ENCODE measurements around the gene PHF12. TPM values are rescaled to one million over a fixed set of nuclear protein-coding genes. Genes with fewer than 3 reads are reported as not detected.
A peak's percentile ranks its signal among the peaks of the same experiment; 100 is the strongest.

Gene PHF12
- total RNA-seq, 4 donors from 2014 or later = 27.8 to 44.5 (median 36.7) TPM

DNA sequence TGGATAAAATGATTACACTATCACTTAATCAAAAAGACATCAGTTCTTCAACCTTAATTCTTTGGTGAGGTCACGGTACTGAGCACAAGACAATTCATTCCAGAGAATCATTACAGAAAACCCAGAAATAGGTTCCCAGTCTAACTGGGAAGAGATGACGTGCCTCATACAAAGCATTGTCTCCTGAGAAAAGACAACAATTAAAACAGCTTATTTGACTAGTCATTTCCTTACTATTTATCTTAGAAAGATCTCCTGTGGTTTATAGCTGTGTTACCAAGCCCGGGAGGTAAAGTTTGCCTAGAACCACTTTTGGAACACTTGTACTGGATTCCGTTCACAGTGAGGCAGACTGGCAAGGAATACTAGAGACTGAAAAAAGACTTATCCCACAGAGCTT is 5.1 kb downstream of the PHF12 start:
- WGBS = 25% methylated on average over 4 of the region's 4 CpGs
- Histone ChIP-seq H3K9me3 (no peaks in the 10 kb centered on the region), H3K4me1 (peaks cover 59 to 83% (median 64%) of the 10 kb centered on the region in 4 donors), H3K36me3 (peaks cover 0 to 6% (median 3%) of the 10 kb centered on the region in 4 donors), H3K4me3 (peak overlapping the region in 1 of 4 donors; percentile 14), H3K27me3 (no peaks in the 10 kb centered on the region), H3K27ac (replicated peaks in 1 of 4) (peak overlapping the region; percentile 93 to 99 (median 96))
- no peak for TF ChIP-seq EP300 (IDR thresholded peaks at IDR 0.05)
- TF ChIP-seq POLR2A (IDR thresholded peaks at IDR 0.05; ENCODE audit: low read depth) = no peak
- no peak for TF ChIP-seq POLR2AphosphoS5 (IDR thresholded peaks at IDR 0.05)
- TF ChIP-seq, protein P1, sequence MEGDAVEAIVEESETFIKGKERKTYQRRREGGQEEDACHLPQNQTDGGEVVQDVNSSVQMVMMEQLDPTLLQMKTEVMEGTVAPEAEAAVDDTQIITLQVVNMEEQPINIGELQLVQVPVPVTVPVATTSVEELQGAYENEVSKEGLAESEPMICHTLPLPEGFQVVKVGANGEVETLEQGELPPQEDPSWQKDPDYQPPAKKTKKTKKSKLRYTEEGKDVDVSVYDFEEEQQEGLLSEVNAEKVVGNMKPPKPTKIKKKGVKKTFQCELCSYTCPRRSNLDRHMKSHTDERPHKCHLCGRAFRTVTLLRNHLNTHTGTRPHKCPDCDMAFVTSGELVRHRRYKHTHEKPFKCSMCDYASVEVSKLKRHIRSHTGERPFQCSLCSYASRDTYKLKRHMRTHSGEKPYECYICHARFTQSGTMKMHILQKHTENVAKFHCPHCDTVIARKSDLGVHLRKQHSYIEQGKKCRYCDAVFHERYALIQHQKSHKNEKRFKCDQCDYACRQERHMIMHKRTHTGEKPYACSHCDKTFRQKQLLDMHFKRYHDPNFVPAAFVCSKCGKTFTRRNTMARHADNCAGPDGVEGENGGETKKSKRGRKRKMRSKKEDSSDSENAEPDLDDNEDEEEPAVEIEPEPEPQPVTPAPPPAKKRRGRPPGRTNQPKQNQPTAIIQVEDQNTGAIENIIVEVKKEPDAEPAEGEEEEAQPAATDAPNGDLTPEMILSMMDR (IDR thresholded peaks at IDR 0.05) = no peak
- intact Hi-C loops (cut with DNase I) = loop anchor here (5.0 to 10.0 kb wide), 2 partner anchors 34 to 51 kb away; partner anchors contain the start of gene FLOT2
- DNase-seq (ENCODE audit: extremely low spot score) = no peak

- Histone ChIP-seq H3K9me3 (no peaks in the 10 kb centered on the region), H3K27ac (replicated peaks in 1 of 4) (peak overlapping the region; percentile 93 to 99 (median 96)), H3K4me3 (peak overlapping the region in 1 of 4 donors; percentile 13), H3K4me1 (peaks cover 70 to 89% (median 74%) of the 10 kb centered on the region in 4 donors), H3K36me3 (peaks cover 0 to 6% (median 3%) of the 10 kb centered on the region in 4 donors), H3K27me3 (no peaks in the 10 kb centered on the region)
- intact Hi-C loops (cut with DNase I) = loop anchor here (5.0 to 10.0 kb wide), 2 partner anchors 33 to 50 kb away; partner anchors contain the start of gene FLOT2
- WGBS = 21% methylated on average over 8 of the region's 8 CpGs
- no peak for DNase-seq (ENCODE audit: extremely low spot score)
- no peak for TF ChIP-seq EP300 (IDR thresholded peaks at IDR 0.05)
- no peak for TF ChIP-seq POLR2A (IDR thresholded peaks at IDR 0.05; ENCODE audit: low read depth)
- TF ChIP-seq, protein P1 (IDR thresholded peaks at IDR 0.05) = no peak
- TF ChIP-seq POLR2AphosphoS5 (IDR thresholded peaks at IDR 0.05) = no peak
These were observed 6.2 kb downstream of the PHF12 start for GRCh38 chr17:28944862-28945741.

- no peak for DNase-seq (ENCODE audit: extremely low spot score)
- intact Hi-C loops (cut with DNase I) = loop anchor here (10.0 kb wide), 1 partner anchor 50 kb away; the partner anchor contains the start of gene FLOT2
- peaks cover 0 to 6% (median 3%) of the 10 kb centered on the region in 4 donors for H3K36me3 ChIP-seq
- no peaks in the 10 kb centered on the region for H3K9me3 ChIP-seq
- H3K27me3 ChIP-seq = no peaks in the 10 kb centered on the region
- H3K27ac ChIP-seq (replicated peaks in 1 of 4) = peak overlapping the region in 3 of 4 donors; percentile 93 to 99 (median 97)
- 76% methylated on average over 4 of the region's 4 CpGs for WGBS
- H3K4me1 ChIP-seq = peaks cover 78 to 93% (median 82%) of the 10 kb centered on the region in 4 donors
- H3K4me3 ChIP-seq = no peak overlapping the region
- TF ChIP-seq POLR2AphosphoS5 (IDR thresholded peaks at IDR 0.05) = no peak
- no peak for TF ChIP-seq POLR2A (IDR thresholded peaks at IDR 0.05; ENCODE audit: low read depth)
- TF ChIP-seq, protein P1 (IDR thresholded peaks at IDR 0.05) = no peak
- TF ChIP-seq EP300 (IDR thresholded peaks at IDR 0.05) = no peak
These were observed 7.0 kb downstream of the PHF12 start for GRCh38 chr17:28944343-28944742.

GRCh38 chr17:28942925-28943324 is 8.4 kb downstream of the PHF12 start:
- no peak for DNase-seq (ENCODE audit: extremely low spot score)
- no peak overlapping the region for H3K4me3 ChIP-seq
- intact Hi-C loops (cut with DNase I) = loop anchor here (10.0 kb wide), 1 partner anchor 48 kb away; the partner anchor contains the start of gene FLOT2
- no peaks in the 10 kb centered on the region for H3K27me3 ChIP-seq
- no peak overlapping the region for H3K27ac ChIP-seq (replicated peaks in 1 of 4)
- H3K36me3 ChIP-seq = peaks cover 0 to 6% (median 3%) of the 10 kb centered on the region in 4 donors
- TF ChIP-seq, protein P1 (IDR thresholded peaks at IDR 0.05) = no peak
- TF ChIP-seq EP300 (IDR thresholded peaks at IDR 0.05) = no peak
- TF ChIP-seq POLR2AphosphoS5 (IDR thresholded peaks at IDR 0.05) = no peak
- no peak for TF ChIP-seq POLR2A (IDR thresholded peaks at IDR 0.05; ENCODE audit: low read depth)
- no peaks in the 10 kb centered on the region for H3K9me3 ChIP-seq
- 76% methylated on average over 2 of the region's 2 CpGs for WGBS
- H3K4me1 ChIP-seq = peaks cover 83 to 95% (median 85%) of the 10 kb centered on the region in 4 donors
